HEK293T (cell line): ENCODE results near the gene PPWD1.

Experiments
- FOXA1 ChIP-seq: fragments of 450-650 bp; IDR thresholded peaks from 2 replicates; pipeline ENCODE4 v1.6.1; 2016; ENCODE audit warnings: mild to moderate bottlenecking
- FOXK2 ChIP-seq: fragments of 450-650 bp; IDR thresholded peaks from 2 replicates; pipeline ENCODE4 v1.6.1; 2016; ENCODE audit warnings: mild to moderate bottlenecking
- SP1 ChIP-seq: fragments of 450-650 bp; IDR thresholded peaks from 2 replicates; pipeline ENCODE4 v1.6.1; 2017

- TF ChIP-seq FOXK2, result no peak
- TF ChIP-seq FOXA1, result no peak
- no peak for TF ChIP-seq SP1
These were observed 9.2 kb upstream of the PPWD1 start for GRCh38 chr5:65553941-65554340.
